ENCODE data around the gene SLC25A52.
"Not testable (repeated sequence)": the region's sequence is repeated elsewhere in the genome, so short reads cannot be mapped to it uniquely, and the experiment has no call there.

SLC25A52 gene

GRCh38 chr18:31739651-31740050 is 21.0 kb downstream of the SLC25A52 start:
- no peak for DNase-seq

- DNase-seq = no peak
Observed at GRCh38 chr18:31738460-31739407, 21.9 kb downstream of the SLC25A52 start.

GRCh38 chr18:31736630-31737029 is 24.1 kb downstream of the SLC25A52 start:
- no peak for DNase-seq

- DNase-seq = no peak
Observed at GRCh38 chr18:31731628-31732027, 29.1 kb downstream of the SLC25A52 start.

GRCh38 chr18:31729196-31729595 is 31.5 kb downstream of the SLC25A52 start:
- DNase-seq = not testable (repeated sequence)

- DNase-seq = no peak
Observed at GRCh38 chr18:31723990-31724711, 36.5 kb downstream of the SLC25A52 start.

GRCh38 chr18:31723639-31723989 is 37.1 kb downstream of the SLC25A52 start:
- DNase-seq = no peak

- DNase-seq = peak; percentile 70
Observed at GRCh38 chr18:31722369-31722957, 38.2 kb downstream of the SLC25A52 start.

GRCh38 chr18:31721601-31722000 is 39.1 kb downstream of the SLC25A52 start:
- DNase-seq = no peak

- no peak for DNase-seq
Observed at GRCh38 chr18:31720867-31721266, 39.8 kb downstream of the SLC25A52 start.

- no peak for DNase-seq
Observed at GRCh38 chr18:31719363-31720006, 41.2 kb downstream of the SLC25A52 start.

GRCh38 chr18:31718386-31718785 is 42.3 kb downstream of the SLC25A52 start:
- DNase-seq = no peak

GRCh38 chr18:31716362-31716761 is 44.3 kb downstream of the SLC25A52 start:
- no peak for DNase-seq

- no peak for DNase-seq
Observed at GRCh38 chr18:31711365-31712172, 49.1 kb downstream of the SLC25A52 start.

- no peak for DNase-seq
Observed at GRCh38 chr18:31710826-31711225, 49.9 kb downstream of the SLC25A52 start.

All from CD4-positive, alpha-beta T cell treated with Interleukin-10 for 1 hour (primary cell).